Measurements from ENCODE around the gene CSTF3. TPM values are rescaled to one million over a fixed set of nuclear protein-coding genes. Genes with fewer than 3 reads are reported as not detected.

The CSTF3 gene
- total RNA-seq, 4 donors from 2014 or later, result 11.2 to 23.3 (median 18.2) TPM

DNA sequence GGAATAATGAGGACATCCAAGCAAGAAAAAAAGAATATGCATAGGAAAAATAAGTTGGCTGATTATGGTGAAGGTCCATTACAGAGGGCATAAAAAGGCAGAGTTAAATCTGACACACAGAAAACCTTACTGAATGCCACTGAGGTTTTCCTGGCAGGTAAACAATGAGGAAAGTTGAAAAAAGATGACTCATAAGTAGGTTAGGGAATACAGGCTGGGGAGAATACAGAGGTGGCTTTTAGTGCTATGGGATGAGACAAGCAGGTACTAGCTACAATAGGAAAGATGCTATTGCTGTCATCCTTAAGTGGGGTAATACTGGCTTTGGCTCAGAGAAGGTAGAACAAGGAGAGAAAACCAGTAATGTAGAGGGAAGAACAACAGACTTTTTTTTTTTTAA lies 44.7 kb downstream of the CSTF3 start:
- intact Hi-C loops (cut with DNase I), result no loop called here
- no peaks in the 10 kb centered on the region for H3K27me3 ChIP-seq
- H3K4me1 ChIP-seq, result no peaks in the 10 kb centered on the region
- H3K4me3 ChIP-seq, result no peak overlapping the region
- DNase-seq, result no peak
- H3K9me3 ChIP-seq, result no peaks in the 10 kb centered on the region
- TF ChIP-seq POLR2A (IDR thresholded peaks at IDR 0.05) (no peak), CTCF (IDR thresholded peaks at IDR 0.05) (no peak)
- no peak overlapping the region for H3K27ac ChIP-seq
- no peaks in the 10 kb centered on the region for H3K36me3 ChIP-seq

DNA sequence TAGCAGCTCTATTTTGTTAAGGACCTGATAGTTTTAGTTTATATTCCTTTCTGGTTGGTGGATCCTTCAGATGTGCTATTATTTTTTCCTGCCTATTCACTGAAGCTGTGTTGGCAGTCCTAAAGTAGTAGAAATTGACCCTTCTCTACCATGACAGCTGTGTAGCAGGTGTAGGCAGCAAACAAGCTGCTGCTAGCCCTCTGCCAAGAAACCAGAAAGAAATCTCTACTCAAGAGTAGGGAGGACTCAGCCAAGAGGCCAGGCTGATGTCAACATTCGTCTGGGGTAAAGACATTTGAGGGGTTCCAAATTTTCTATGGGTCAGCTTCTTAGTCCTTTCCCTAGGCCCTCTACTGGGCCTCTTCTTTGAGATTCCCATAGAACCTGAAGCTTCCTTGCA lies 51.2 kb downstream of the CSTF3 start:
- intact Hi-C loops (cut with DNase I), result no loop called here
- 57% methylated on average over 1 of the region's 1 CpG; no CpG with 5 or more reads in 1 of the 2 donors for WGBS, 2 donors
- Histone ChIP-seq H3K27ac (no peak overlapping the region), H3K9me3 (no peaks in the 10 kb centered on the region), H3K27me3 (no peaks in the 10 kb centered on the region), H3K4me3 (no peak overlapping the region), H3K4me1 (no peaks in the 10 kb centered on the region), H3K36me3 (peaks cover 0 to 12% (median 0%) of the 10 kb centered on the region in 3 donors)
- no peak for DNase-seq
- TF ChIP-seq POLR2A (IDR thresholded peaks at IDR 0.05), result no peak
- no peak for TF ChIP-seq CTCF (IDR thresholded peaks at IDR 0.05)

DNA sequence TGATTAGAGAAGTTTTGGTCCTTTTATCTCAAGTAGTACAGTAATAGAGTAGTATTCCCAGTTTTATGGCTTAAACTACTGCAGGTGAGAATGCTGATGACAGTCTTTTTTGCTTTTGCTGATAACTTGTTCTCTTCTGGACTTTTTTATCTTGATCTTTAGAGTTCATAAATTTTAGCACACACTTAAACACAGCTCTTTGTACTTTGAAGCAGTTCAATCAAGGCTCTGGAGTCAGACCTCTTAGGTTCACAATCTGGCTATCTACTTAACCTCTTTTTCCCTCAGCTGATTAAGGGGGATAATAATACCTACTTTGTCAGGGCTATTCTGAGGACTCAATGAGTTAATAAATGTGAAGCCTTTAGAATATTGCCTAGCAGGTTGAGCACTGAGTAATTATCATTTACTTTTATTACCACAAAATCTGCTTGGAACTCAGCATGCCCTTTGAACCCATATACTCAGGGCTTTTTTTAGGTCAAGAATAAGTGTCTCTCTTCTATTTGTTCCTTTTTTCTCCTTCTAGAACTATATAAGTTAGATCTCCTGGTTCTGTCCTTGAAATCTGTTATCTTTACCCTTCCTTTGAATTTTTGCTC lies 51.9 kb downstream of the CSTF3 start:
- intact Hi-C loops (cut with DNase I), result no loop called here

GRCh38 chr11:33103836-33104235 lies 57.4 kb downstream of the CSTF3 start:
- H3K27ac ChIP-seq, result no peak overlapping the region
- H3K4me3 ChIP-seq, result no peak overlapping the region
- DNase-seq, result no peak
- no peaks in the 10 kb centered on the region for H3K9me3 ChIP-seq
- TF ChIP-seq POLR2A (IDR thresholded peaks at IDR 0.05), result no peak
- TF ChIP-seq CTCF (IDR thresholded peaks at IDR 0.05), result no peak
- intact Hi-C loops (cut with DNase I), result no loop called here
- peaks cover 0 to 75% (median 5%) of the 10 kb centered on the region in 3 donors for H3K36me3 ChIP-seq
- no peaks in the 10 kb centered on the region for H3K4me1 ChIP-seq
- no peaks in the 10 kb centered on the region for H3K27me3 ChIP-seq

More for the DNA sequence above, 51.9 kb downstream of the CSTF3 start:
- H3K4me3 ChIP-seq, result no peak overlapping the region
- H3K9me3 ChIP-seq, result no peaks in the 10 kb centered on the region
- DNase-seq, result no peak
- H3K36me3 ChIP-seq, result peaks cover 0 to 19% (median 0%) of the 10 kb centered on the region in 3 donors
- TF ChIP-seq POLR2A (IDR thresholded peaks at IDR 0.05) (no peak), CTCF (IDR thresholded peaks at IDR 0.05) (no peak)
- H3K27me3 ChIP-seq, result no peaks in the 10 kb centered on the region
- H3K27ac ChIP-seq, result no peak overlapping the region
- no peaks in the 10 kb centered on the region for H3K4me1 ChIP-seq

DNA sequence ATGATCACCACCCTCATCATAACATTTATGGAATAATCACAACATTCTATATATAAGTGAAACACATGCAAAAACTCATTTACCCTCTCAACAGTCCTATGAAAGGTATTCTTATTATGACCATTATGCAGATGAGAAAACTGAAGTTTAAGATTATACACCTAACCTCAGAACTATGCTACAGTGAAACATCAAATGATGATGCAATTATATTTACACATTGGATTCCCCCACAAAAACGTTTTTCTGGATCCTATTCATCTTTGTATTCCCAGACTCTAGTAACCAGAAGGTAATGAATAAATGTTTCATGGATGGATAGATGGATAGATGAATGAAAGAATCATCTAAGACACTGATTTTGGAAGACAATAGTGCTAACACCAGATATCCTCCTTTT lies 67.1 kb downstream of the CSTF3 start:
- no peak for TF ChIP-seq POLR2A (IDR thresholded peaks at IDR 0.05)
- TF ChIP-seq CTCF (IDR thresholded peaks at IDR 0.05), result no peak
- Histone ChIP-seq H3K27me3 (no peaks in the 10 kb centered on the region), H3K36me3 (peaks cover 0 to 69% (median 5%) of the 10 kb centered on the region in 3 donors), H3K9me3 (no peaks in the 10 kb centered on the region), H3K4me3 (no peak overlapping the region), H3K27ac (no peak overlapping the region), H3K4me1 (peaks cover 0 to 9% (median 0%) of the 10 kb centered on the region in 3 donors)
- DNase-seq, result no peak
- intact Hi-C loops (cut with DNase I), result no loop called here
- WGBS, 2 donors, result 18 to 26% methylated on average over 1 of the region's 1 CpG
